Epithelial cell of esophagus (primary cell): Measurements from ENCODE around the gene TBC1D28.
A peak's percentile ranks its signal among the peaks of the same experiment; 100 is the strongest.
"Not testable (repeated sequence)": the region's sequence is repeated elsewhere in the genome, so short reads cannot be mapped to it uniquely, and the experiment has no call there.

ENCODE experiments used
- DNase-seq: peaks from one replicate; pipeline ENCODE4 v3.0.0; 2010; ENCODE audit warnings: low read depth
- H3K4me3 ChIP-seq: 2 replicates; pipeline ENCODE4 v1.5.1; 2011; ENCODE audit warnings: mild to moderate bottlenecking, low read length, control low read depth
- CTCF ChIP-seq: IDR thresholded peaks from 2 replicates; pipeline ENCODE4 v1.5.1; 2011; ENCODE audit warnings: low read depth, mild to moderate bottlenecking, low read length, control low read depth, inconsistent platforms; ENCODE audit not compliant: insufficient read depth; ENCODE audit errors: missing control alignments

Gene TBC1D28

GRCh38 chr17:18626152-18626870 is 17.9 kb downstream of the TBC1D28 start:
- TF ChIP-seq CTCF, result no peak
- DNase-seq, result no peak
- H3K4me3 ChIP-seq, result no peak overlapping the region

GRCh38 chr17:18625509-18626104 is 18.6 kb downstream of the TBC1D28 start:
- peak; percentile 77 for TF ChIP-seq CTCF
- DNase-seq, result peak; percentile 77
- peak overlapping the region; percentile 33 for H3K4me3 ChIP-seq

GRCh38 chr17:18624862-18625501 is 19.2 kb downstream of the TBC1D28 start:
- H3K4me3 ChIP-seq, result peak overlapping the region; percentile 33
- not testable (repeated sequence) for DNase-seq

- not testable (repeated sequence) for H3K4me3 ChIP-seq, DNase-seq
These were observed 26.6 kb downstream of the TBC1D28 start for GRCh38 chr17:18617613-18618012.

GRCh38 chr17:18613016-18613415 is 31.2 kb downstream of the TBC1D28 start:
- H3K4me3 ChIP-seq, DNase-seq: not testable (repeated sequence)

- H3K4me3 ChIP-seq, DNase-seq: not testable (repeated sequence)
These were observed 51.1 kb downstream of the TBC1D28 start for GRCh38 chr17:18593138-18593537.
